HuH-7 (cell line): ENCODE results near the gene PDLIM3.
"Not testable (repeated sequence)": the region's sequence is repeated elsewhere in the genome, so short reads cannot be mapped to it uniquely, and the experiment has no call there.

Experiments used
- DNase-seq: peaks from one replicate; pipeline ENCODE4 v3.0.0; 2011; ENCODE audit warnings: low spot score

PDLIM3 gene

DNA sequence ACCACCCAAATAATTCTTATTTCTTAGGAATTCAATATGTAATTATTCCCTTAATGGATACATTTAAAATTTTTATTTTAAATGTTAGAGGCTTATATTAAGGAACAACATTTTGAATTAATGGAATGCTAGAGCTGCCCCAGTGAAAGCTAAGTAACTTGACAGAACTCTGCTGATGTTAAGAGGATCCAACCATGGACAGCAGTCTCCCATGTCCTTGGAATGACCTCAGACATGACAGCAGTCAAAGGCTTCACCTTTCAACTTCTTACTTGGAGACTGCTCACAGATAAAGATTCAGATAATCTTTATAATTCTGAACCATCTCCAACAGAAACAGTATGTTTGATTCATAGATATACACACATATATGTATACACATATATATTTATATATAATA, 17.2 kb downstream of the PDLIM3 start:
- no peak for DNase-seq

DNA sequence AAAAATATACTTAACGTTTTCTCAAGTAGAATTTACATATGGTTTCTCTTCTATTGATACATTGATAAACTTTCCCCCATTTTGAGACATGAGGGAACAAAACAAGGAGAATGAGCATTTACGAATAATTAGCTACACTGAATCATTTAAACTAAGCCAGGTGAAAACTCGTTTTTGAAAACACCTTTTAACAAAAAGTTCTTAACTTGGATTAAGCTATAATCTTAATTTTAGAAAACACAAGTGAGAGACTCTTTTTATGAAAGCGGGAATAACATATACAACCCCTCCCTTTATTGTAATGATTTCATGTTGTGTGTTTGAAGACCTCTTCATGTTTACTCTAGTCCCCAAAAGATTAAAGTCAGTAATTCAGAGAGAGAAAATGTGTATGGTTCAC, 20.1 kb downstream of the PDLIM3 start:
- DNase-seq, result no peak

DNA sequence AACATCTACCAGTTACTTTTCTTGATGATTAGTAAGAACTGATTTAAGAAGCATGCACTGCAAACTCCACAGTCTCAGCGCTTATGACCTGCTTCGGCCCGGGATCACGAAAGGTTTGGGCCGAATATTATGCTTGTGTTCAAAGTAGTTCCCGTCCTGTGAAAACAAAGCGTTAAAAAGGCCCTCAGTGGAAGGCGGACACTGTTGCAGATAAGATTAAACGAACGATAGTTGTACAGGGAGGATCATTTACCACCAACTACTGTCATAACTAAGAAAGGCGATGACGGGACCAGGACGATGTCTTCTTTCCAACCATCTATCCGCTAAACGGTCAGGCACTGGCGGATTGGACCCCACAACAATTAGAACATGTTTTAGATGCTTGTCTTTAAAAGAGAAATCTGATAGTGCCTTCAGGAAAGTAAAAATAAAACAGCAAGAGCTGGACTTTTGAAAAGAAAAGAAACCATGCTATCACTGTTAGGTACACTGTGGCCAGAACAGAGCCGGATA, 21.1 kb downstream of the PDLIM3 start:
- DNase-seq, result no peak

DNA sequence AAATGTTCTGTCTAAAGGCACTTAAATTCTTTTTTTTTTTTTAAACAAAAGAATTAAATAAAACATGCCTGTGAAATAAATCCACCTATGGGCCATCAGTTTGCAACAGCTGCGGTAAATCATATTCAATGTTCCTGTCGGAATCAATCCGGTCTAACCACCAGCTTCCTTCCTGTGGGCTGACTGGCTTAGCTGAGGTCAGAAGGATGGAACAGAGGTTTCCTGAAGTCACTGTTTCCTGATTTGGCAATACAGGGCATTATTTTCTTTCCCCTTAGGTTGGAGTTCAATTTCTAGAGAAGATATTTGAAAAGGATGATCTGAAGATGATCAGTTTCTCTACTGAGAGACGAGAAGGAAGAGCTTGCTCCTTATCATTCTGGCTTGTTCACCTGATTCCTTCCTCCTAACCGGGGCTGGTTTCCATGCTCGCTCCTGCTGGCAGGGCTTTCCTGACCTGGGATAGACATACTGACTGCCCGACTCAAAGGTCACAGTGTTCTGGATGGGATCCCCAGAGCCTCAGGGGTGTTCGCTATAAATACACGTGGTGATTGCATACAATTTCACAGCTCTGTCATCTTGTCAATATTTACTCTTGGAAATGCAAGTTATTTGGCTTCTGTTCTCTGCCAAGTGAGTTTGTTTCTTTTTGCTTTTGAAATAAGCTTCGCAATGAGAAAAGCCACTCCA, 21.7 kb downstream of the PDLIM3 start:
- DNase-seq, result peak; percentile 16

DNA sequence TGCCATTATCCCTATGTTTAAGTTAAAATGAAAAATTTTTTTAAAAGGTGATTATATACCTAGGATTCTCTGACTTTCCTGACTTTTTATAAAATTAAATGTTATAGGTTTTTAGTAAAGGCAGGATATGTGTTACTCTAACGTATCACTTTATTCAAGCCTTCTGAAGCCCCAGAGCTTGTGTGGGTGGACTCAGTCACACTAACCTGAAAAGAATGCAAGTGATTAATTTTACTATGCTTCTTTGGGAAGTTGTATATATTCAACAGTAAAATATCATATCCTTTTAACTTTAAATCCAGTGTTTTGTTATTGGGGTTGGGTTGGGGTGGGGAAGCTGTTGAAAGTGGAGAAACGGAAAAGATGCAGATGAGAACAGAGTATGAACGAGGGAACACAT, 22.8 kb downstream of the PDLIM3 start:
- no peak for DNase-seq

DNA sequence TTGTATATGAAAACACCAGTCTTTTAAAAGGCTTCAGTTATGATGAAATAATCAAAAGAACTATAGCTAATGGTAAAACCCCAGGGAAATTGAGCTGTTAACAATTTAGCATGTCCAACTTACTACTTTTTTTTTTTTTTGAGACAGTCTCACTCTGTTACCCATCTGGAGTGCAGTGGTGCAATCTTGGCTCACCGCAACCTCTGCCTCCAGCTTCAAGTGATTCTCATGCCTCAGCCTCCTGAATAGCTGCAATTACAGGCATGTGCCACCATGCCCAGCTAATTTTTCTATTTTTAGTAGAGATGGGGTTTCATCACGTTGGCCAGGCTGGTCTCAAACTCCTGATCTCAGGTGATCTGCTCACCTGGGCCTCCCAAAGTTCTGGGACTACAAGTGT, 24.1 kb downstream of the PDLIM3 start:
- not testable (repeated sequence) for DNase-seq

DNA sequence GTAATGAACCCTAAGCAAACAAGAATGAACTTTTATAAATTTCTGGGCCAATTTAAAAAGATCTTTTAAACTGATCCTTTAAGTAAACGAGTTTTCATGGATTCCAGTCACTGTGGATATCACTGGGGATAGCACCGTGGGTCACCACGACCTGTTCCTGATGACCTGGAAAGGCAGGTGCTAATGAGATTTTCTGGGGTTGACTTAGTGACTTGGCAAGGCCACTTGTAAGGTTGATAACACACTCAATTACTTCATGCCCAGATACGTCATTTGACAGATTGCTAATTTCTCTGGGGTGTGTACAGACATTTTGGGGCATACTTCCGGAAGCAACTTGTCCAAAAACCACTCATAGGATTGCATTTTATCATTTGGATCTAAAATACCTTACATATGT, 24.5 kb downstream of the PDLIM3 start:
- no peak for DNase-seq

DNA sequence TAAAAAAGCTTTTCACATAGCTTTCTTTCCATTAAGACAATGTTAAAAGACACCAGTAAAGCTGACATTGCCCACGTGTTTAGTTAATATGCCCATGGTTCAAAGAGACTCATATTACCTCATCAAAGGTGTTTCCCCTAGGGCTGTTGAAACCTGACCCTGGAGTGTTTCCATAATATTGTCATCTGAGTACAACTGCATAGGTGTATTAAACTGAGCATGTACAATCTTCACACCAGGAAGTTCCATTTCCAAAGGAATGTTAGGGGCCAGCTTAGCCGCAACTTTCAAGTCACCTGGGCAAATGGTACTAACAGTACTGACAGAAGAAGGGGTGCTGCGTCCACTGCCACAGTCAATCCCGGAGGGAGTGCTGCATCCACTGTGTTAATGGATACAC, 27.1 kb downstream of the PDLIM3 start:
- DNase-seq, result peak; percentile 14

DNA sequence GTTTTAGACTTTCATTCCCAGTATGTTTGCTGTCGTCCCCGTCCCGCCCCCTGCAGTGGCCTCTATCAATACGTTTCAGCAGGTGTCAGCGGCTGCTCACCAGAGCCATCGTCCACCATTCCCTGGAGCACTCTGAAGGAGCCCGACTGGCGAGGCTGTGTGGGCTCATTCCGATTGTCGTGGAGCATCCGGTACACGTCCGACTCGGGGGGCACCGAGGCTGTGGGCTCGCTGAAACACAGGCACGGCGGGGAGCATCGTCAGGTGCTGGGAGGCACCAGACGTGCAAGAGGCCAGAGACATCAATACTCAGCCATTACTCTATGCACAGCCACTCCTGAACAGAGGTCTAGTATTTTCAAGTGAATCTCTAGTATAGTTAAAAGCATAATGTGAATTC, 28.9 kb downstream of the PDLIM3 start:
- no peak for DNase-seq

DNA sequence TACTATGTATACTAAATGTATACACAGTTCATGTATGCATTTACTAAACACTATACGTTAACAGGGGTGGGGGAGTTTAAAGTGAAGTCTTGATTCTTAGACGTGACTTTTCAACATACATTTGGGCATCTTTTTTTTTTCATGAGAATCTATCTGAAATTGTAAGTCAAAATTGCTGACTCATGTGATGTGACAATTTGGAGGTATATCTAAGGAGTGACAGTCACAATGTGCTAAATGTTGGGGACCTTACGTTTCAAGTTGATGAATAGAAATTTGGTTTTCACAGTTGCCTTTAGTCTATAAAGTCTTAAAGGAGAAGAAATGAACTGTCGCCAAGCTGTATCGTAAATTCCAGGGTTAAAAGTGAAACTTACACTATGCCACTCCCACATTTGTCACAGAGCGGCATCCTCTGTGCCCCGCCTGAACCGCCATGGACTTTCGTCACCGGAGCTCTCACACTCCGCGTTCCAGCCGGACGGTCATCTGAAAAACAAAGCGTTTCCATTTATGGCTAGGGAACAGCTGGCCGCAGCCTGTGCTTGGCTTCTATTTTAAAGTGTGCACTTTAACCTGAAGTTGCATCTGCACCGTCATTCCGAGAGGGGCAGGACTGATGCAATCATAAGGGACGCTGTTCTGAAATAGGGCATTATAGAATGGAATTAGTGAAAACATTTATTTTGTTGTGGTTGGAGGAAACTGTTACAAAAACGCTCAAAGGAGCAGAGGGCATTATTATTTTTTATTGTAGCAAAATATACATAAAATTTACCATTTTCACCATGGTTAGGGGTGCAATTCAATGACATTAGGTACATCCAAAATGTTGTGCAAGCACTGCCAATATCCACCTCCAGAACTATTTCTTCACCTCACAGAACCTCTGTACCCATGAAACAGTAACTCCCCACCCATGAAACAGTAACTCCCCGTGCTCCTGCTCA, 30.9 kb downstream of the PDLIM3 start:
- DNase-seq, result peak; percentile 23

DNA sequence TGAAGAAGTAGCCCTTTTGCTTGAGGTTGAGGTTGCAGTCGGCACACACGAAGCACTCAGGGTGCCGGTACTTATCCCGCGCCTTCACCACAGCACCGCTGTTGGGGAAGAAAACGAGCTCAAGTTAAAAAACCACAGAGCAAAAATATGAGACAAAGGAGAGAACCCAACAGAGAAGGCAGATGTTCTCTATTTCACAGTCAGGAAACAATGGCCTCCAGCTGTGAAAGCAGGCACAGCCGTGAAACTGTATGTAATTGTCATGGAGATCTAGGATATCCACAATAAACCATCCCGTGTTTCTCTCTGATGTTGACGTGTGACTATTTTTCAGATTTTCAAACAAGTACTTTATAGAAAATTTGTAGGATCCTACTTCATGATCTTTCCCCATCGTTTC, 32.9 kb downstream of the PDLIM3 start:
- no peak for DNase-seq

DNA sequence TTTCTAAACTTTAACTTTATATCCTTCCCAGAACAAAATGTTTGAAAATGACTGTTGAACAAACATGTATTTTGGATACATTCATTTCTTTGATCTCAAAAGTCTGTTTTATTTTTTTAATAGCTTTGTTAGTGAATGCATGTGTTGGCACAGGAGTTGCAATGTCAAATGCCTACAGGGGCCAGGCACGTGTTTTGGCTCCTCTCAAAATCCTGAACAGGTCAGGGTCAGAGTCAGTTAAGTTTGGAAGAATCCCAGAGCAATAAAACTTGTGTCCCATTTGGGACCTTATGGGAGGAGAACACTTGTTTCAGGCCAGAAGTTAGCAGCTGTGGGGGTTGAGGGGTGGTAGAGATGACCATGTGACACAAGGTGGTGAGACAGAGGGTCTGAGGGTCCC, 34.7 kb downstream of the PDLIM3 start:
- no peak for DNase-seq

DNA sequence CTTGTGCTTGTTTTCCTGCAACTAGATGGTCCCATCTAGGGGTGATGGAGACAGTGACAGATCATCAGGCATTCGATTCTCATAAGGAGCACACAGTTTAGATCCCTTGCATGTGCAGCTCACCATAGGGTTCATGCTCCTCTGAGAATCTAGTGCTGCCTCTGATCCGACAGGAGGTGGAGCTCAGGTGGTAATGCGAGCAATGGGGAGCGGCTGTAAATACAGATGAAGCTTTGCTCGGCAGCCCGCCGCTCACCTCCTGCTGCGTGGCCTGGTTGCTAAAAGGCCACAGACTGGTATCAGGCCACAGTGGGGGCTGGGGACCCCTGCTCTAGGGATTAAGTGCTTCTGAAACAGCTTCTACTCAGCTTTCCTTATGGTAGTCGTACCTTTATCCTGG, 35.3 kb downstream of the PDLIM3 start:
- DNase-seq, result no peak

DNA sequence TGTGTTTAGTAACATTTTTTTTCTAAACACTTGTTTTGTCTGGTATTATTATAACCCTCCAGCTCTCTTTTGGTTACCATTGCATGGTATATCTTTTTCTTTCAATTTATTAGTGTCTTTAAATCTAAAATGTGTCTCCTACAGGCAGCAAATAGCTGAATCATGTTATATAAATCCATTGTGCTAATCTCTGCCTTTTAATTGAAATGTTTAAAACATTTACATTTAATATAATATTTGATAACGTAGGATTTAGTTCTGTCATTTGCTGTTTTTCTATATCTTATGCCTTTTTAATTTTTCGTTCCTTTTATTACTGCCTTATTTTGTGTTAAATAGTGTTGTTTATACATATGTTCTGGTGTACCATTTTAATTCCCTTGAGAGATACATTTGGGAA, 46.7 kb downstream of the PDLIM3 start:
- no peak for DNase-seq

DNA sequence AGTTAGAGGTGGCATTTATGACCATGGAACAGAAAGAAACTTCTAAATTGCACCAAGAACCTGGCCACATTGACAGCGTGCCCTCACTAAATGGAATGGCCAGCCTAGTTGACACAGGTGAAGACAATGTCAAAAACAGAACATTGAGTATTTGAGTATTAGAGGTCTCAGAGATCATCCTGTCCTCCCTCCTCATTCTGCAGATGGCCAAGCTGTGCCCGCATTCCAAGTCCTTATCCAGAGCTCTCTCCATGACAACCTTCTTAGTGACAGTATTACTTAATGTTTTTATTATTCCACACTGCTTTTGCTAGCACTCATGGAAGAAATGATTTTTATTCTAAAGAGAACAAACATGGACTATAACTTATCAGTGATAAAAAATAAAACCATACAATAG, 53.9 kb downstream of the PDLIM3 start:
- no peak for DNase-seq

DNA sequence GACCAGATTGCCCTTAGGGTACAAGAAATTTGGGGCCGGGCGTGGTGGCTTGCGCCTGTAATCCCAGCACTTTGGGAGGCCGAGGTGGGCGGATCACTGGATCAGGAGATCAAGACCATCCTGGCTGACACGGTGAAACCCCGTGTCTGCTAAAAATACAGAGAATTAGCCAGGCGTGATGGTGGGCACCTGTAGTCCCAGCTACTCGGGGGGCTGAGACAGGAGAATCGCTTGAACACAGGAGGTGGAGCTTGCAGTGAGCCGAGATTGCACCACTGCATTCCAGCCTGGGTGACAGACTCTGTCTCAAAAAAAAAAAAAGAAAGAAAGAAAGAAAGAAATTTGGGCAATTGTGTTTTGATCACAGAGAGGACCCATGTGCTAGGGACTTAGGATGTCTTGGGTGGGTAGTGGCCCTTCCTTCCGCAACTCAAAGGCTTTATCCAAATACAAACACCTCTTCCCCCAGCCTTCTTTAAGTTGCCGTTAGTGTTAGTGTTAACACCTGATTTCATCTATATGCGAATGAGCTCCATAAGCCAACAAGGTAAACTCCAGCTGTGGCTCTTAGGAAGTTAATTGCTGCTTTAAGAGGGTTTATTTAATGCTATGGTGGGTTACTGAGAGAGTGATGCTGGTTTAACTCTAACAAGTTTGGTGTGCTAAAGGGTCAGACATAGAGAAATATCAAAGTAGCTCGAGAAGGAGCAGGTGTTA, 55.1 kb downstream of the PDLIM3 start:
- DNase-seq, result no peak

DNA sequence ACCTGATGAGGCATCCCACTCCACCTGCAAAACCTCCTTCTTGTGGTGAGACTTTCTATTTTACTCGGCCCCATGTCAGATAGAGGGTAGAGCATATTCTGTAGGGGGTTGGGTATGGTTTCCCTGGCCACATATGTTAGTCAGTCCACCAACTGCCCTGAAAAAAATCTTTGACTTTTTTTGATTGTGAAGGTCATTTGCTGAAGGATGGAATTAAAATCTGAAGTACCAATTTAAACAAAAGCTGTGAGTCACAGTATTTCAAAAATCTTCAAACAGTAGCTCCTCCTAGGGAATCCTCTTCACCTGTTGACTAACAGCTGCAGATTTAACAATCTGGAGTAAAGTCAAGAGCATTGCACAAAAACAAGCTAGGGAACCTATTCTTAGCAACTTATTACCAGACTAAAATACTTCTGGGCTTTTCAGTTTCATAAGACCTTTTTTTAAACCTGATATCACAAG, 55.8 kb downstream of the PDLIM3 start:
- no peak for DNase-seq

DNA sequence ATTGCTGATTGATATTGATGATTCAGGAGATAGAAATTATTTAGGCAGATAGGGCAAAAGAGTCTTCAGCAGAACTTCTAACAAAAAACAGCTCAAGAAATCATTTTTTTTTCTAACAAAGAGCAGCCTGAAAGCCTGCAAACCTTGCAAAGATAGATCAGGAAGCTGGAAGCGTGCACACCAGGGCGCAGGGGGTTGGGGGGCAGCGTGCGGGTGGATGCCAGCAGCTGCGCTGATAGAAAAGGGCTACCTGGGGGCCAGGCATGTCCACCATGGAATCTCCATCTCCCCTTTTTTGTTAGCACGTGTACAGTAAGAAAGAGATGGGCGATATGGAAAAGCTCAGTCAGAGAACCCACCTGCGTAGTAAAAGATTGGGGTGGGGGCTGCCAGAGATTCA, 62.1 kb downstream of the PDLIM3 start:
- DNase-seq, result no peak

DNA sequence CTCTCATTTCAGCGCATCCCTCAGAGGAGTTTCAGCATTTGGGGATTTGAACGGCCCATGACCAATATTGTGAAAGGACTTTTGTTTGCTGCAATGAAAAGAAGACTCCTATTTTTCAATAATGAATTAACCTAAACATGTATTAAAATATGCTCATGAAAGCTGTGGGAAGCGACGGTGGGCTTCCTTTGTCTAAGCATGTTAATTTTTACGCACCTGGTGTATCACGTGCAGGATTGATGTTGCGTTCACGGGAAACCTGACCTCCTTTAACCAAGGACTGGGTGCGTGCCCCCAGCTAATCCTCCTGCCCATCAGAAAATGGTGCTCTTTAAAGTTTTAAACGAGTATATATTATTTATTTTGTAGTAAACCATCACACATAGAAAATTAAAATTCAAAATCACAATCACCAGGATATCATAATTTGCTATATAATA, 63.2 kb downstream of the PDLIM3 start:
- no peak for DNase-seq

DNA sequence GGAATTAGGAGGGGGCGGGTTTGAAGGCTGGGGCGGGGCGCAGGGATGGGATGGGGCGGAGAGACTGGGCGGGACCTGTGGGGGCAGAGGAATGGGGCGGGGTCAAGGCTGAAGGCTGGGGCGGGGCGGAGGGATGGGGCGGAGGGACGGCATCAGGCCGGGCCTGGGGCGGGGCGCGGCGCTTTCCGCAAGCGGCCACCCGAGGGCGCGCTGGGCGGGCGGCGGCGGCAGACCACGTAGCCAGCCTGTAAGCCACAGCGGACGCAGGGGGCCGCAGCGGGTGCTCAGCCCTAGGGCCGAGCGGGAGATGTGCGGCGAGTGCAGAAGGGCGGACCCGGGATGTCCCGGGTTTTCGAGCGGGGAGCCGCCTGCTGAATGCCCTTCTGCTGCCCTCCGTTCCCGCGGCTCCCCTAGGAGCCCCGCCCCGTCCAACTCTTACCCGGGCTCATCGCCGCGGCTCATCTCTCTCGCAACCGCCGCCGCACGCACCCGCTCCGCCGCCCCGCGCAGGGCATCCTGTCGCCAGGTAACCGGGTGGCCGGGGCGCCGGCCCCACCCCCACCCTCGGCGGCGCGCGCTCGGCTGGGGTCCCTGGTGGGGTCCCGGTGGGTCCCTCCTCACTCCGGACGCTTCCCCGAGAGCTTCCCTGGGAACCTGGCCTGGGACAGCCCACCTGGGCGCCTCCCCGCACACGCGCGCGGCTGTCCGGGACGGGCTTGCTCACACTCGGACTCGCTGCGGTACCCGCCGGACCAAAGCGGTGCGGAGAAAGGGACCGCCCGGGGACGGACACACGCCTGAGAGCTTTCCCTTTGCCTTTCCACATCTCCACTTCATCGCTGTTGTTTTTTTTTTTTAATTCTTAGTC, 63.8 kb downstream of the PDLIM3 start, which contains the start of gene CCDC110:
CCDC110 (minus strand) TSS at position 499 of the 868 bp plus-strand sequence; CDS start at position 449, 50 bp downstream.
- peak; percentile 39 for DNase-seq

DNA sequence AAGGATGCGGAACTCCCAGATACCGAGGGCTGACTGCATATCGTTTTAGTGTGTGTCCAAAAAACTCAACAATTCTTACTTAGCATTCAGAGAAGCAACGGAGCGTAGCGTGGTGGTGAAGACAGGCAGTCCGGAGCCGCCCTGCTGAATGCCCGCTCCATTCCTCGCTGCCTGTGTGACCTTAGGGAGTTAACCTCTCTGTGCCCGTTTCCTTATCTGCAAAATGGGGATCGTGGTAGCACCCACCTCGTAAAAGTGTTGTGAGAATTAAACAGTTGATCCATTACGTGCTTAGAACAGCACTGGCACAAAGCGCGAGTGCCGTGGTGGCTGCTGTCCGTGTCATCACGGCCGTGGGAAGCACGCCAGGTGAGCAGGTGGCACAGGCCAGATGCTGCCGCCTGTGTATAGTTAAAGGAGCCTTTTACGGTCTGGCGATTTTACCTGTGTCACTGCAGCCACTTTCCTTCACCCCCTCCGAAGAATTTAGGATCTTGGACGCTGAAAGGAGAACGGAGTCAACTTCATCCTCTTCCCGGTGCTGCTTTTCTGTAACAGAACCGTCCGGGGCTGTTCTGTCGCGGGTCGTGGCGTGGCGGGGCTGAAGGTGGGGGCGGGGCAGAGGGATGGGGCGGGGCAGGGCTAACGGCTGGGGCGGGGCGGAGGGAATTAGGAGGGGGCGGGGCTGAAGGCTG, 64.7 kb downstream of the PDLIM3 start:
- peak; percentile 4 for DNase-seq
